ENCODE data around the gene GJC2.

GRCh38 chr1:228139406-228139930, 10.3 kb upstream of the GJC2 start:
- no peak for TF ChIP-seq CTCF (IDR thresholded peaks at IDR 0.05 in 2 of 3, conservative IDR thresholded peaks at IDR 0.05 in 1 of 3; ENCODE audit: control insufficient read depth in 2 of 3, extremely low read depth in 1 of 3, insufficient read depth in 1 of 3, low read depth in 3 of 3, low read length in 3 of 3)
- no peak for TF ChIP-seq JUND (IDR thresholded peaks at IDR 0.05; ENCODE audit: low read depth, low read length)
- TF ChIP-seq, protein P1, sequence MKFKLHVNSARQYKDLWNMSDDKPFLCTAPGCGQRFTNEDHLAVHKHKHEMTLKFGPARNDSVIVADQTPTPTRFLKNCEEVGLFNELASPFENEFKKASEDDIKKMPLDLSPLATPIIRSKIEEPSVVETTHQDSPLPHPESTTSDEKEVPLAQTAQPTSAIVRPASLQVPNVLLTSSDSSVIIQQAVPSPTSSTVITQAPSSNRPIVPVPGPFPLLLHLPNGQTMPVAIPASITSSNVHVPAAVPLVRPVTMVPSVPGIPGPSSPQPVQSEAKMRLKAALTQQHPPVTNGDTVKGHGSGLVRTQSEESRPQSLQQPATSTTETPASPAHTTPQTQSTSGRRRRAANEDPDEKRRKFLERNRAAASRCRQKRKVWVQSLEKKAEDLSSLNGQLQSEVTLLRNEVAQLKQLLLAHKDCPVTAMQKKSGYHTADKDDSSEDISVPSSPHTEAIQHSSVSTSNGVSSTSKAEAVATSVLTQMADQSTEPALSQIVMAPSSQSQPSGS (IDR thresholded peaks at IDR 0.05; ENCODE audit: low read length) = no peak
- no peak for TF ChIP-seq NR2C2 (IDR thresholded peaks at IDR 0.05; ENCODE audit: borderline replicate concordance, control insufficient read depth, insufficient read length, low read depth)
- no peak for TF ChIP-seq ZNF207 (IDR thresholded peaks at IDR 0.05; ENCODE audit: borderline replicate concordance)
- no peak for TF ChIP-seq BHLHE40 (IDR thresholded peaks at IDR 0.05; ENCODE audit: borderline replicate concordance in 1 of 2, low read depth in 2 of 2, low read length in 1 of 2)
- TF ChIP-seq MLLT1 (IDR thresholded peaks at IDR 0.05) = peak; percentile 62; the same call in 1 of the 2 replicates
- TF ChIP-seq, protein P2, sequence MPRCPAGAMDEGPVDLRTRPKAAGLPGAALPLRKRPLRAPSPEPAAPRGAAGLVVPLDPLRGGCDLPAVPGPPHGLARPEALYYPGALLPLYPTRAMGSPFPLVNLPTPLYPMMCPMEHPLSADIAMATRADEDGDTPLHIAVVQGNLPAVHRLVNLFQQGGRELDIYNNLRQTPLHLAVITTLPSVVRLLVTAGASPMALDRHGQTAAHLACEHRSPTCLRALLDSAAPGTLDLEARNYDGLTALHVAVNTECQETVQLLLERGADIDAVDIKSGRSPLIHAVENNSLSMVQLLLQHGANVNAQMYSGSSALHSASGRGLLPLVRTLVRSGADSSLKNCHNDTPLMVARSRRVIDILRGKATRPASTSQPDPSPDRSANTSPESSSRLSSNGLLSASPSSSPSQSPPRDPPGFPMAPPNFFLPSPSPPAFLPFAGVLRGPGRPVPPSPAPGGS (IDR thresholded peaks at IDR 0.05; ENCODE audit: borderline replicate concordance, insufficient read depth, low read depth, low read length, poor library complexity, severe bottlenecking) = no peak
- no peak for TF ChIP-seq ATF3 (IDR thresholded peaks at IDR 0.05; ENCODE audit: borderline replicate concordance, extremely low read depth, low read depth, low read length)
- TF ChIP-seq NFXL1 (IDR thresholded peaks at IDR 0.05; ENCODE audit: borderline replicate concordance) = no peak
- TF ChIP-seq ZBTB33 (IDR thresholded peaks at IDR 0.05) = no peak
- peak; percentile 54 for TF ChIP-seq YY1 (IDR thresholded peaks at IDR 0.05; ENCODE audit: low read depth, low read length)
- no peak for TF ChIP-seq CREM (IDR thresholded peaks at IDR 0.05; ENCODE audit: low read depth)
